Urinary bladder (tissue), 4 donors: Measurements from ENCODE around the gene TAS2R41. TPM values are rescaled to one million over a fixed set of nuclear protein-coding genes. Genes with fewer than 3 reads are reported as not detected.
"Not testable (repeated sequence)": the region's sequence is repeated elsewhere in the genome, so short reads cannot be mapped to it uniquely, and the experiment has no call there.

Experiments used
- DNase-seq: peaks from one replicate; pipeline ENCODE4 v3.0.0-alpha.2; 2015; ENCODE audit errors: extremely low spot score
- H3K27ac ChIP-seq: one replicate; pipeline ENCODE4 v1.5.1; 2013; ENCODE audit warnings: low read depth, mild to moderate bottlenecking, moderate library complexity
- H3K36me3 ChIP-seq: one replicate; pipeline ENCODE4 v1.6.1; 2013; ENCODE audit warnings: mild to moderate bottlenecking, moderate library complexity; ENCODE audit not compliant: insufficient read depth
- H3K4me1 ChIP-seq: one replicate; pipeline ENCODE4 v1.6.1; 2013; ENCODE audit warnings: mild to moderate bottlenecking, moderate library complexity; ENCODE audit not compliant: insufficient read depth
- H3K4me3 ChIP-seq: one replicate; pipeline ENCODE4 v1.5.1; 2013; ENCODE audit warnings: low read depth, low read length
- WGBS: extraction: QIAGEN DNeasy Blood & Tissue Kit; methylation state at CpG from one replicate; pipeline ENCODE4 v1.1.7; 2013; 5-methylcytosine and 5-hydroxymethylcytosine counted together
- polyA plus RNA-seq: library from polyadenylated mRNA; stranded (reverse); fragments of 200-250 nt; gene quantifications from one replicate; pipeline ENCODE4 v1.2.3, GENCODE V29; 2013
- total RNA-seq: library from RNA; depleted of rRNA; stranded (reverse); fragments of >200 nt; gene quantifications from one replicate; pipeline ENCODE4 v1.2.3, GENCODE V29; 2014
- donor health status: healthy with polysubstance abuse.
- donor health status: healthy.

The TAS2R41 gene
- total and polyA plus RNA-seq, 2 donors, result not detected

- H3K36me3 ChIP-seq, result no peaks in the 10 kb centered on the region
- H3K4me3 ChIP-seq, result no peak overlapping the region
Observed at GRCh38 chr7:143463556-143463955, 14.1 kb upstream of the TAS2R41 start.

GRCh38 chr7:143463957-143464356 is 13.7 kb upstream of the TAS2R41 start:
- no peak for DNase-seq
- Histone ChIP-seq H3K36me3 (no peaks in the 10 kb centered on the region), H3K27ac (no peak overlapping the region), H3K4me1 (no peaks in the 10 kb centered on the region), H3K4me3 (no peak overlapping the region)
- WGBS, result 71% methylated on average over 1 of the region's 1 CpG

More at GRCh38 chr7:143463556-143463955, 14.1 kb upstream of the TAS2R41 start:
- no peak for DNase-seq
- no peak overlapping the region for H3K27ac ChIP-seq
- no peaks in the 10 kb centered on the region for H3K4me1 ChIP-seq

GRCh38 chr7:143467724-143468123 is 9.9 kb upstream of the TAS2R41 start:
- DNase-seq, result no peak
- no peaks in the 10 kb centered on the region for H3K36me3 ChIP-seq
- no peaks in the 10 kb centered on the region for H3K4me1 ChIP-seq
- 89% methylated on average over 1 of the region's 1 CpG for WGBS
- no peak overlapping the region for H3K27ac ChIP-seq
- H3K4me3 ChIP-seq, result no peak overlapping the region

- WGBS, result 76% methylated on average over 11 of the region's 11 CpGs
- not testable (repeated sequence) for DNase-seq, H3K27ac ChIP-seq, H3K36me3 ChIP-seq, H3K4me1 ChIP-seq, H3K4me3 ChIP-seq
Observed at GRCh38 chr7:143472071-143472689, 5.5 kb upstream of the TAS2R41 start.

- H3K36me3 ChIP-seq, result no peaks in the 10 kb centered on the region
- H3K4me1 ChIP-seq, result no peaks in the 10 kb centered on the region
- H3K27ac ChIP-seq, result no peak overlapping the region
- no peak overlapping the region for H3K4me3 ChIP-seq
- WGBS, result 68% methylated on average over 10 of the region's 10 CpGs
- DNase-seq, result no peak
Observed at GRCh38 chr7:143479055-143479766, 1.5 kb downstream of the TAS2R41 start.

- H3K36me3 ChIP-seq, result no peaks in the 10 kb centered on the region
- no peak overlapping the region for H3K4me3 ChIP-seq
- no peak for DNase-seq
- H3K4me1 ChIP-seq, result no peaks in the 10 kb centered on the region
- H3K27ac ChIP-seq, result no peak overlapping the region
Observed at GRCh38 chr7:143480501-143480900, 2.8 kb downstream of the TAS2R41 start.

- no peak for DNase-seq
- H3K4me1 ChIP-seq, result no peaks in the 10 kb centered on the region
- WGBS, result 37% methylated on average over 3 of the region's 3 CpGs
Observed at GRCh38 chr7:143484119-143484518, 6.4 kb downstream of the TAS2R41 start.

GRCh38 chr7:143485094-143485493 is 7.4 kb downstream of the TAS2R41 start:
- Histone ChIP-seq H3K36me3 (no peaks in the 10 kb centered on the region), H3K4me3 (no peak overlapping the region), H3K4me1 (no peaks in the 10 kb centered on the region), H3K27ac (no peak overlapping the region)
- no peak for DNase-seq

More at GRCh38 chr7:143484119-143484518, 6.4 kb downstream of the TAS2R41 start:
- Histone ChIP-seq H3K36me3 (no peaks in the 10 kb centered on the region), H3K4me3 (no peak overlapping the region), H3K27ac (no peak overlapping the region)

GRCh38 chr7:143485500-143485899 is 7.8 kb downstream of the TAS2R41 start:
- Histone ChIP-seq H3K36me3 (no peaks in the 10 kb centered on the region), H3K4me3 (no peak overlapping the region), H3K4me1 (no peaks in the 10 kb centered on the region), H3K27ac (no peak overlapping the region)
- DNase-seq, result no peak
- WGBS, result 68% methylated on average over 6 of the region's 6 CpGs

- 88% methylated on average over 3 of the region's 3 CpGs for WGBS
- not testable (repeated sequence) for H3K27ac ChIP-seq, H3K36me3 ChIP-seq, DNase-seq, H3K4me3 ChIP-seq, H3K4me1 ChIP-seq
Observed at GRCh38 chr7:143486266-143486665, 8.6 kb downstream of the TAS2R41 start.

- no peak for DNase-seq
- Histone ChIP-seq H3K27ac (peak overlapping the region; percentile 92), H3K36me3 (no peaks in the 10 kb centered on the region), H3K4me1 (no peaks in the 10 kb centered on the region), H3K4me3 (no peak overlapping the region)
- 65% methylated on average over 2 of the region's 2 CpGs for WGBS
Observed at GRCh38 chr7:143487061-143487460, 9.4 kb downstream of the TAS2R41 start.

GRCh38 chr7:143487566-143487965 is 9.9 kb downstream of the TAS2R41 start:
- no peak overlapping the region for H3K4me3 ChIP-seq
- no peak overlapping the region for H3K27ac ChIP-seq
- no peak for DNase-seq
- 38% methylated on average over 5 of the region's 5 CpGs for WGBS
- no peaks in the 10 kb centered on the region for H3K4me1 ChIP-seq
- H3K36me3 ChIP-seq, result no peaks in the 10 kb centered on the region

GRCh38 chr7:143490717-143491306 is 13.1 kb downstream of the TAS2R41 start:
- H3K4me1 ChIP-seq, result no peaks in the 10 kb centered on the region
- 47% methylated on average over 1 of the region's 1 CpG for WGBS
- H3K4me3 ChIP-seq, result no peak overlapping the region
- H3K36me3 ChIP-seq, result no peaks in the 10 kb centered on the region
- no peak overlapping the region for H3K27ac ChIP-seq
- no peak for DNase-seq

- no peak overlapping the region for H3K27ac ChIP-seq
- WGBS, result 81% methylated on average over 2 of the region's 2 CpGs
- no peak for DNase-seq
Observed at GRCh38 chr7:143492043-143492471, 14.4 kb downstream of the TAS2R41 start.

More at GRCh38 chr7:143492043-143492471, 14.4 kb downstream of the TAS2R41 start:
- no peak overlapping the region for H3K4me3 ChIP-seq
- no peaks in the 10 kb centered on the region for H3K4me1 ChIP-seq
- no peaks in the 10 kb centered on the region for H3K36me3 ChIP-seq
